Ramos (cell line): ENCODE results near the gene COL4A5.
"Not testable (repeated sequence)": the region's sequence is repeated elsewhere in the genome, so short reads cannot be mapped to it uniquely, and the experiment has no call there.

Source experiments
- in situ Hi-C: fragments of 300-500 bp; cut with MboI; formaldehyde crosslinking; loops from one replicate; pipeline ENCODE4 v1.14.3; 2022; ENCODE audit warnings: low sequenced_read_pairs; ENCODE audit not compliant: unreplicated experiment

COL4A5 gene

DNA sequence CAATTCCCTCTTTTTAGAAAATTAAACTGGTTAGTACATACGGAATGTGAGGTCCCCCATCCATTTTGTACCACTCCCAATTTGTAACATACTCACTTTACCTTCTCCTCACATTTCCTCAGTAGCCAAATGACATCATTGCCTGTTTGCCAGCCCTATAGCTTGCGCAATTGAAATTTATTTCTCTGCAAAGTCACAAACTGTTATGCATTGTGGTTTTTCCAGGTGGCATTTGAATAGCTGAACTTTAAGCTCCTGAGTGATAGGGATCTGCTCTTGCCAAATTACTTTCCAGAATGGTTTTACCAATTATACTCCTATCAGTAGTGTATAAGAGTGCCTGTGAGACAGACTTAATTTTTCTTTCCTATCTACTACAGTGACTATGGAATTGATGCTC is 7.7 kb downstream of the COL4A5 start:
- in situ Hi-C loops = no loop called here

DNA sequence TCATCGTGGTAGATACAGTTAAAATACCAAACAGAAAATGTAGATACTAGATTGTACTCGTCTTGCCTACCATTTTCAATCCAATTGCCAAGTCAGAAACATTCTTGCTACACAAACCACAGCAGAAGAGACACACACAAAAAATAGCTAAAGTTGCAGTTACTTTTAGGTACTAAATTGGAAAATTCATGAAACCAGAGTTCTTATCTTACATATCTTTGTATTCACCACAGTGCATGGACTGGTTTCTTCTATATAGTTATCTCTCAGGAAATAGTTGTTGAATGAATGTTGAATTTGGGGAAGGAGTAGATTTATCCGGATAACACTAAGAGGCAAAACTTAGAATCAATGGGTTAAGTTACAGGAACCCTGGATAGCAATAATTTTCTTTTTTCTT is 14.2 kb downstream of the COL4A5 start:
- in situ Hi-C loops = no loop called here

DNA sequence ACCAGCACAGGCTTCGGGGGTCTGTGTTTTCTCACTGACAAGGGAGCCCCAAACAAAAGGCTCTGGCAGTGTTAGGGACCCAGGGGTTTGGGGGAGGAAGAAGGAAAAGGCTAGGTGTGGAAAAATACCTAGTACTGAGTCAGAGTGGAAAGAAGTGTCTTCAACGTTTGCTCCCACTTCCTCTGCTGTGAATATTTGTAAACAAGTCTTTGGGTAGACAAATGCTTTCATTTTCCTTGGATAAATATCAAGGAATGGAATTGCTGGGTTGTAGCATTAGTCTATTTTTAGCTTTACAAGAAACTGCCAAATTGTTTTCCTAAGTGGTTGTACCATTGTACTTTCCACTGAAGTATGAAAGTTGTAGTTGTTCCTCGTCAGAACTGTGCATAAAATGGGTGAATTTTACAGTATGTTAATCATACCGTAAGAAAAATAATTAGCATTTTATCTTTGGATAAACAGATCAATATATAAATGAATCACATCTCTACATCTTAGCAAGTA is 17.4 kb downstream of the COL4A5 start:
- in situ Hi-C loops = no loop called here

DNA sequence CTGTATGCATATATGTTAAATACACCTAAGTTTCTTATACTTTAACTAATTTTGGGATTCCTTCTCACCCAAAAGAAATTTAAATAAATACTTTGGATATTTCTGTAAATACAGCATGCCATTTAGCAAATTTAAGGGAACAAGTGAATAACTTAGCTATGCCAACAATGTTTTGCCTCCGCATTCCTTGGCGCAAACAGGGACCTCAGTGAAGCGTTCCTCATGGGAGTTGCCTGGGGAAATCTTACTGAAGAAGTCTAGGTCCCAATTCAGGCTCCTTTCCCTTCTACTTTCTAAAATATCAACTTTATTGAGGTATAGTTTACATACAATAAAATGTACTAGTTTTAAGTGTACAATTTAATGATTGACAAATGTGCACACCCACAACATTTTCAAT is 25.0 kb downstream of the COL4A5 start:
- in situ Hi-C loops = no loop called here

DNA sequence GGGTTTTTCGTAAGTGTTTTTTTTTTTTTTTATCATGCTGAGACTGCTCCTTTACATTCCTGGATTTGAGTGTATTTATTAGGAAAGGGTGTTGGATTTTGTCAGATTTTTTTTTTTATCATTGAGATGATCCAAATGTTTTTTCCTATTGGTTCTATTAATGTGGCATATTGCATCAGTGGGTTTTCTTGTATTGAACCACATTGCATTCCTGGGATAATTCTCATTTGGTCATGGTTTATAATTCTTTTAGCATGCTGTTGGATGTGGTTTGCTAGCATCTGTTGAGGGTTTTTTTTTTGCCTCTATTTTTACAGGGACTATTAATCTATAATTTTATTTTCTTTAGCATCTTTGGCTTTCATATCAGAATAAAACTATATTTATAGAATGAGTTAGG is 28.8 kb downstream of the COL4A5 start:
- in situ Hi-C loops = no loop called here

DNA sequence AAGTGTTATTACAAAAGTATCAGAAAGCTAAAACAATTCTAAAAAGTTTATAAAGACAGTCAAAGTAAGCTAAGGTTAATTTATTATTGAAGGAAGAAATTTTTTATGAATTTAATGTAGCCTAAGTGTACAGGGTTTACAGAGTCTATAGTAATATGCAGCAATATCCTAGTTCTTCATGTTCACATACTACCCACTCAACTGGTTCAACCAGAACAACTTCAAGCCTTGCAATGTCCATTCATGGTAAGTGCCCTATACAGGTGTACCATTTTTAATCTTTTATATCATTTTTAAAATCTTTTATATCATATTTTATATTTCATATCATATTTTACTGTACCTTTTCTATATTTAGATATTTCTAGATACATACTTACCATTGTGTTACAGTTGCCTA is 34.3 kb downstream of the COL4A5 start:
- in situ Hi-C loops = no loop called here

DNA sequence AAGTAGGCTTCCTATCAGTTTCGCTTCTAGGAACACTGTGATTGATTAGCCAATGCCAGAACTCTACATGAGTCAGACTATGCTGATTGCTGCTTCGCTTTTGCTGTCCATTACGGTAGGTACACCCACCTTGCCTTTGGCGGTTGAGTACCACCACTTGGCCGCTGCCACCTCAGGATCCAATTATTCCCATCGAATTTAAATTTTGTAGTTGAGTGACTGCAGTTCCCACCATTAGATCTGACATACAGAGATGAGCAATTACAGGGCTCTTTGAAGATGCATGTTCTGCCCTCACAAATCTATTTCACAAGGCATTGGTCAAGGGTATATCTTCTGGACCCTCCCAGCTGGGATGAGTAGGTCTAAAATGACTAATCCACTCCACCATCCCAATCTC is 41.9 kb downstream of the COL4A5 start:
- in situ Hi-C loops = not testable (repeated sequence)

DNA sequence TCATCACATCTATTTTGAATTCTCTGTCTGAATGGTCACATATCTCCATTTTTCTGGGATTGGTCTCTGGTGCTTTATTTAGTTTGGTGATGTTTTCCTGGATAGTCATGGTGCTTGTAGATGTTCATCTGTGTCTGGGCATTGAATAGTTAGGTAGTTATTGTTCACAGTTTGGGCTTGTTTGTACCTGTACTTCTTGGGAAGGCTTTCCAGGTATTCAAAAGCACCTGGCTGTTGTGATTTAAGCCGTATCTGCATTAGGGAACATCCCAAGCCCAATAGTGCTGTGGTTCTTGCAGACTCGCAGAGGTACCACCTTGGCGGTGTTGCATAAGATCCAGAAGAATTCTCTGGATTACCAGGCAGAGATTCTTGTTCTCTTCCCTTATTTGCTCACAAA is 44.6 kb downstream of the COL4A5 start:
- in situ Hi-C loops = no loop called here

DNA sequence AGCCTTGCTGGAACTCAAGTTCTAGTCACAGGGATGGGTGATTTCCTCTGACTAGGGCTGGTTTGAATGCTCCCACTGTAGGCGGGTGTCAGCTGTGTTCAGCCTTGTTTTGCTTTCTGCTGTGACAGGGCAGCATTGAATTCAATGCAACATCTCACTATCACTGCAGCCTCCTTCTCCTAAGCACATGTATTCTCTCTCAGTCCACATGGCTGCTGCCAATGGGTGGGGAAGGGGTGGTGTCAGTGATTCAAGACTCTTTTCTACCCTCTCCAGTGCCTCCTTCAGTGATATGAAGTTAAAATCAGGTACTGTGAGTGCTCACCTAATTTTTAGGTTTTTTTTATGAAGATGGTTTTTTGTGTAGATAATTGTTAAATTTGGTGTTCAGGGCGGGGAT is 46.3 kb downstream of the COL4A5 start:
- in situ Hi-C loops = no loop called here

DNA sequence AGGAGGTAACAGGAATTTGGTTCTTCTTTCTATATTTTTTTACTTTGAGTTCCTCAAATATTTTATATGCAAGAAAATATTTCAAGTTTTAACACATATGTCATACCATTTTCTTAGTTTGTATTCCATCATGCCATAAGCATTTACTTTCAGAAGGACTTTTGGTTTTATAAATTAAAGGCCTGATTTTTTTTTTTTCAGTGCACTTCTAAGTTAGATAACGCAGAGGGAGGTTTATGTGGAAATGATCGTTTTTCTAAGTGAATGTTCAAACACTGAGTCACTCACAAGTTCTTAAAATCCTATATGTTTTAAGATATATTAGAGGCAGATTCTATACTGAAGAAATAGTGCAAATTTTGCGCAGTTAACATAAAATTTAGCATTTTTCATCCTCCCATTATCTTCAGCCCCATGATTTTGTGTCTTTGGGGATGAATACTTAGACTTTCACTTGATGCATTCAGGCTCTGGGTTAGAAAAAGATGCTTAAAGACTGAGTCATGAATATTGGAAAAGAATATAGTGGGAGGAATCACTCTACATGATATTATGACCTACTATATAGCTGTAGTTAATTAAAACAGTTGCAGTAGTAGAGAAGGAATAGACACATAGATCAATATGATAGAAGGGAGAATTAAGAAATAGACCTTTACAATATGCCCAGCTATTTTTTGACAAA is 54.9 kb downstream of the COL4A5 start:
- in situ Hi-C loops = no loop called here

DNA sequence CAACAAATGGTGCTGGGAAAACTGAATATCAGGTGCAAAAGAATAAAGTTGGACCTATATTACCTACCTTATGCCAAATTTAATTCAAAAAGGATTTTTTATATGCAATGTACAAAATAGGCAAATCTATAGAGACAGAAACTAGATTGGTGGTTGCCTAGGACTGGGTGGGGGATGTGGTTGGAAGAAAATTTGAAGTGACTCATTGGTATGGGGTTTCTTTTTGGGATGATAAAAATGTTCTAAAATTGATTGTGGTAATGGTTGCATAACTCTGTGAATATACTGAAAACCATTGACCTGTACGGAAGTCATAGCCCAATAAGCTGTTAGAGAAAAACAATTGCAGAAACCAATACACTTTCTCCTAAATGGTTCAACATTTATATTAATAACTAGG is 72.1 kb downstream of the COL4A5 start:
- in situ Hi-C loops = no loop called here

DNA sequence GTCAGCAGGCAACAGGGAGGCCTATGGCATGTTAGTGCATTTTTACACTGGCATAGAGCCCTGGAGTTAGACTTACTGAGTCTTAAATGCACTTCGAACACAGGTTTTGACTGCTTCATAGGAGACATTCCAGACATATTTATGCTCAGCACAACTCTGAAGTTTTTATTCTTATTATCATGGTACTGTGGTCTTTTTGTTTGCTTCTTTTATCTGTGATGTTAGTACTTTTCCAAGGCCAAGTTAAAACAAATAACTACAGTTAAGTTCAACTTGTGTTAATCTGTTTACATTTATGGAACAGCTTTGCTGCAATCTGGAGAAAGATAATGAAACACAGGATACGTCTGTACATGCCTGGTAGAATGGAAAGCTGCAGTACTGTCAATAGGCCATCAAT is 76.5 kb downstream of the COL4A5 start:
- in situ Hi-C loops = no loop called here

DNA sequence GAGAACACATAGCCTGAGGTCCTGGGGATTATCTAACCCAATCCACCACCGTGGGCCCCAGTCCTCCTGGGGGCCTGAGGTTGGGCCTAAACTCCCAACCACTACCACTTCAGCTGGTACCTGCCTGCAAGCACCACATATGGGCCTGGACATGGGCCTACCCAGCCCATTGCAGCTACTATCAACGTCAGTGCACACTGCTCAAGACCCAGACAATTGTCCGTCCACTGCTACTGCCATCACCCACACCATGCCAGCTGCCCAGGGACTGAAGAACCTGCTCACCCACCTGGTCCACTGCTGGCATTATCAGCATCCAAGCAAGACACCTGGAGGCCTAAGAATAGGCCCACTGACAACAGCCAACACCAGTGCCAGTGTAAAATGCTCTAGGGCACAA is 88.1 kb downstream of the COL4A5 start:
- in situ Hi-C loops = no loop called here

DNA sequence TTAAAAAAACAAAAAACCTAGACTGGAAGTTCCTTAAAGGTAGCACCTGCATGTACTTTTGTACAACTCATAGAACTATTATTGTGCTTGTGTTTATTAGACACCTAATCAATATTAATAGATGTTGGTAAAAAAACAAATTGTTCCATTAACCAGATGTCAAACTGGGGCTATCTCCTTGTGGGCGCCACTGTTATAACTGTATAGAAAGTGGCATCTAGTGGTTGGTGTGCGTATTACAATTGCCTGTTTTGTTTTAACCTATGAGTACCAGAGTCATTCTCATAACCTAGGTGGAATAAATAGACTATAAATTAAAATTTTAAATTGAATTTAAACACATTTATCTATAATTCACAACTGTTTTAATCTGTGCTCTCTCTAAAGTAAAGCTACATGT is 97.4 kb downstream of the COL4A5 start:
- in situ Hi-C loops = no loop called here

DNA sequence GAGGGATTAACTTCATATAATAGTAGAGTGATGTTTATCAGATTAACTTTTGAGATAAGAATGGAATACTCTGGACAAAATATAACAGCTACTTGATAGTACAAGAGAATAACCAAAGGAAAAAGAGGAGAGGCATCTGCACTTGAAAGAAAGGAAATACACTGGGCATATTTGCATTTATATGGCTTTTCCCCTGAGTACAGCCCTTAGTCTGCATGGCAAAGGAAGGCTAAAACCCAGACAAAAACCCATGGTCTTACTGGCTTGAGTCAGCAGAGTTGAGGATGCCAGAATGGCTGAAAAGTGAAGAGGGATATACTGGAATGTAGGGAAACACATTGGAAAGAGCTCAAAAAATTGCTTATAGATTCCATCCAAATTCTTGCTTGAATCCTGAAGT is 101.6 kb downstream of the COL4A5 start:
- in situ Hi-C loops = no loop called here

DNA sequence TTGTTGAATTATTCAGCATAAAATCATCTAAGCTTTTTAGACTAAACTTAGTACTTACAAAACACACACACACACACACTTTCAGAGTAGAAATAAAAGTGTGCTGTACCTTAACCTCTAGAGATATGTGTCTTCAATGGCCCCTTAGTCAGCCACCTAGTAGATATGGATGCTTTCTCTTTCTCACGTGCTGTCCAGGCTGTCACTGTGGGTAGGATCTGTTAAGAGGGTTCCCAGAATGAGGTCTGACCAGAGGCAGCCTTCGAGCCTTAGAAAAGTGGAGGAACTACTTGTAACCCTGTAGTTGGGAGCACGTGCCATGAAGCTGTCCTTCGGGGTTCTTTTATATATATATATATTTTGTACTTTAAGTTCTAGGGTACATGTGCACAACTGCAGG is 117.9 kb downstream of the COL4A5 start:
- in situ Hi-C loops = no loop called here

DNA sequence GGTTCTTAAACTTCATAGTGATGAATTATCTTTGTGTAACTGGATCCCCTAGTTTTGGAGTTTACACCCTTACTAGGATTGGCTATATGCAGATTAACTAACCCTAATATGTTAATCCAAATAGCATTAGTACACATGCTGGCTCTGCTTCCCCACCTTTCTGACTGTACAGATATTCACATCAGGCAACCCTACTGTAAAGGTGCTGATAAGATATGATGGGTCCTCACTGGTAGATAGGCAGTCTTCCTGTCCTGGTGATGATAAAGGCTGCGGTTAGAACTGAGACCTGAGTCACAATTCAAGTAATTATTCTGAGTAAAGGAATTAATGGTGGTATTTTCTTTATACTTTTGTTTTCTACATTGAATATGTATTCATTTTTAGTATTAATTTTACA is 118.6 kb downstream of the COL4A5 start:
- in situ Hi-C loops = no loop called here

DNA sequence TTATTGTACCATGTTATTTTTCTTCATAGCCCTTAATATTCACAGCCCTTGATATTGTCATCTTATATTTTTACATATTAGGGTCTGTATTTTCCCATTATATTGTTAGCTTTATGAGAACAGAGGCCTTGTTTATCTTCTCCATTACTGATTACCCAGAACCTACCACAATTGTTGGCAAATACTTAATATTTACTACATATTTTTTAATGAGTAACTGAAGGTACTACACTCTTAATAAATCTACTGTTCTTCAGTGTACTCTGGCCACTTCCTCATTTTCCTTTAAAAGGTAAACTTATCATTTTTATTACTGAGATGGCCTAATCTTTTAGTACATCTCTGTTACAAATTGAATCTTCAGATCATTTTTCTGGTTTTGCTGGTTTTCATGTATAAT is 133.5 kb downstream of the COL4A5 start:
- in situ Hi-C loops = no loop called here

DNA sequence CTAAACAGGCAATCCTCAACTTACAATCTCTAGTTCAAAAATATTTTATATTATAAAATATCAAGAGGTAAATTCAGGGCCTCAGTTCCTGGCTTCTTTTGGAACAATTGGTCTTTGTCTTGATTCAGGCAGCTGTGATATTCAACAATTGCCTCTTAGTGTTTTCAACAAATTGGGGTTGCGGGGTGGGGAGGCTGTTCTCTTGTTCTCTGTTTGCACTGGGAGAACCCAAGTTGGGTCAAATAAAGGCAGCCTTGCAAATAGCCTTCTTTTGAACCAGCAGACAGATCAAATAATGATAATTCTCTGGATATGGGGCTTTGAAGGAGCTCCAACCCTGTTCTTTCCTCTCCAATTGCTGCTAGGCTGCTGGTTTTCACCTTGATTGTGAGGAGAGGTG is 142.5 kb downstream of the COL4A5 start:
- in situ Hi-C loops = no loop called here

DNA sequence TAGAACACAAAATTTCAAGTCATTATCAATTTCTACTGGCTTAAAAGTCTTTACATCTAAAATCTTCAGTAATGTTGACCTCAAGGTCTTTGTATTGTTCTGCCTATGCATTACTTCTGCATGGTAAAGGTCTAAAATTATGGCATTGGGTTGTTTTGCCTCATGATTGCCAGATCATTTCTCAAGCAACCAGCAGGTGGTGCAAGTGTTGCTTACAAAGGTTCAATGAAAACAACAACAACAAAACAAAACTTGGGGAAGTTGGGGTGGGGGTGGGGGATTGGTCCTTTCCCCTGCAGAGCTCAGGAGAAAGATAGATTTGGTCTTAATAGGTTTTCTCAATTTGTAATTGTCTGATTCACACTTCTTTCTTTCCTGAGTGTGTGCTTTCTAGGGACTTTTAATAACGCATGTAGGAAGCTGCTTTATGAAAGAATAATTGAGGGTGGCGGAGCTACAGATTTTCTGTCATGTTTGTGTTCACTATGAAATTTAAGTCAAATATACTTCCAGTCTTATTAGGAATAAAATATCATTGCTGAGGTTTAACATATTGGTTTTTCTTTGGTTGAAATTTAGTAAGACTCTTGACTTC is 145.1 kb downstream of the COL4A5 start:
- in situ Hi-C loops = no loop called here

DNA sequence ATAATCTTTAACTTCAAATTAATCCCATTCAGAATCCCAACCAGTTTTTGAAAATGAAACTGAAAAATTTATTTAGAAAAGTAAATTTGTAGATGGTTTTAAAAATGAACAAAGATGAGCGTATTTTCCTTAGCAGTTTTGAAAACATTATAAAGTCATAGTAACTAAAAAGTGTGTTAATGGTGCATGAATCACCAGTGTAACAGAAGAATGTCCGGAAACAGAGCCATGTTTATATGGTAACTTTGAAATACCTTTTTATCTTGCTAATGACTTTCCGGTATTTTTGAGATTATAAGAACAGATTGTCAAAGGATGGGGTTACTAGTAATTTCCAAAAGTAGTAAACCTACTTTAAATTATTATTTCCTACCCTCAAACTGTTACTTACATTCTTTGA is 150.9 kb downstream of the COL4A5 start:
- in situ Hi-C loops = no loop called here

DNA sequence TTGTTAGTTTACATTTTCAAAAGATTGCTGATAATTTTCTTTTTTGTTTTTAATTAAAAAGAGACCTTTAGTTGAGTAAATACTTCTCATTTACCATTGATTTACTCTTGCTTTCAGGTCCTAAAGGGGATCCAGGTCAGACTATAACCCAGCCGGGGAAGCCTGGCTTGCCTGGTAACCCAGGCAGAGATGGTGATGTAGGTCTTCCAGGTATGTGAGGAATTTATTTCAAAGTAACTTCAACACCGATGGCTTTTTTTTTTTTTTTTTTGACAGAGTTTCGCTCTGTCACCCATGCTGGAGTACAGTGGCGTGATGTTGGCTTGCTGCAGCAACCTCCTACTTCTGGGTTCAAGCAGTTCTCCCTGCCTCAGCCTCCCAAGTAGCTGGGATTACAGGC is 161.6 kb downstream of the COL4A5 start:
- in situ Hi-C loops = no loop called here
